NCI-H2196 (cell line): Measurements from ENCODE around the gene MTUS2.

ENCODE experiments used
- DNase-seq: peaks from one replicate; lab custom pipeline; 2025; ENCODE audit not compliant: unreplicated experiment; lab: John Stamatoyannopoulos, UW

The MTUS2 gene

GRCh38 chr13:29537736-29538651, 717.9 kb downstream of the MTUS2 start:
- no peak for DNase-seq

- DNase-seq = no peak
These were observed 718.5 kb downstream of the MTUS2 start for GRCh38 chr13:29538652-29539040.

GRCh38 chr13:29539856-29540255, 719.7 kb downstream of the MTUS2 start:
- no peak for DNase-seq

GRCh38 chr13:29540334-29540733, 720.2 kb downstream of the MTUS2 start:
- DNase-seq = no peak

- no peak for DNase-seq
These were observed 720.7 kb downstream of the MTUS2 start for GRCh38 chr13:29540799-29541198.

GRCh38 chr13:29541400-29541799, 721.3 kb downstream of the MTUS2 start:
- no peak for DNase-seq

GRCh38 chr13:29542381-29542780, 722.2 kb downstream of the MTUS2 start:
- no peak for DNase-seq

GRCh38 chr13:29543230-29544215, 723.4 kb downstream of the MTUS2 start:
- DNase-seq = no peak

GRCh38 chr13:29545988-29546387, 725.8 kb downstream of the MTUS2 start:
- DNase-seq = no peak

- no peak for DNase-seq
These were observed 726.5 kb downstream of the MTUS2 start for GRCh38 chr13:29546662-29547061.

- no peak for DNase-seq
These were observed 727.0 kb downstream of the MTUS2 start for GRCh38 chr13:29547153-29547552.

GRCh38 chr13:29548722-29549121, 728.6 kb downstream of the MTUS2 start:
- DNase-seq = no peak

- DNase-seq = no peak
These were observed 730.4 kb downstream of the MTUS2 start for GRCh38 chr13:29550430-29550988.

GRCh38 chr13:29551214-29551613, 731.1 kb downstream of the MTUS2 start:
- no peak for DNase-seq
